K562 (cell line): ENCODE data around the gene MAD2L1. TPM values are rescaled to one million over a fixed set of nuclear protein-coding genes. Genes with fewer than 3 reads are reported as not detected.

ENCODE experiments used
- CC2D1A ChIP-seq: fragments of 450-650 bp; IDR thresholded peaks from 2 replicates; pipeline ENCODE4 v1.6.1; 2017; ENCODE audit warnings: mild to moderate bottlenecking
- CTBP1 ChIP-seq: fragments of 450-650 bp; IDR thresholded peaks from 2 replicates; pipeline ENCODE4 v1.6.1; 2016; ENCODE audit warnings: borderline replicate concordance
- CTCF ChIP-seq, 3 experiments: IDR thresholded peaks in 2 of 3; conservative IDR thresholded peaks in 1 of 3; 2 replicates each; pipeline ENCODE4 v1.5.1; 2011 to 2012; ENCODE audit warnings: low read length in 3 of 3, mild to moderate bottlenecking in 3 of 3, control low read depth in 2 of 3, improper control_type of control experiment in 1 of 3, inconsistent platforms in 1 of 3, low read depth in 1 of 3, mixed read lengths in 1 of 3, moderate library complexity in 1 of 3; ENCODE audit not compliant: insufficient read depth in 2 of 3
- DPF2 ChIP-seq: fragments of 450-650 bp; IDR thresholded peaks from 2 replicates; pipeline ENCODE4 v1.6.1; 2016
- MLLT1 ChIP-seq, 2 experiments: fragments of 450-650 bp; IDR thresholded peaks; 2 replicates each; pipeline ENCODE4 v1.6.1; 2016
- POLR2AphosphoS2 ChIP-seq: IDR thresholded peaks from 2 replicates; pipeline ENCODE4 v1.6.1; 2012; ENCODE audit warnings: low read length, improper control_type of control experiment
- RAD21 ChIP-seq, 2 experiments: fragments of 250-450 bp in 1 of 2; fragments of 450-650 bp in 1 of 2; sonication (Bioruptor Pico) in 1 of 2; formaldehyde crosslinking in 1 of 2; IDR thresholded peaks in 1 of 2; conservative IDR thresholded peaks in 1 of 2; 2 replicates each; pipeline versions ENCODE4 v1.4.0 to v1.8.0; 2020 to 2022; ENCODE audit warnings: mild to moderate bottlenecking in 2 of 2, moderate library complexity in 1 of 2
- RCOR1 ChIP-seq, 2 experiments: IDR thresholded peaks; 2 replicates each; pipeline ENCODE4 v1.6.1; 2012; ENCODE audit warnings: low read depth in 2 of 2, low read length in 2 of 2, borderline replicate concordance in 1 of 2, improper control_type of control experiment in 1 of 2
- SREBF1 ChIP-seq: fragments of 150-350 bp; IDR thresholded peaks from 2 replicates; pipeline ENCODE4 v1.6.1; 2014; ENCODE audit warnings: antibody characterized with exemption, low read depth, low read length, borderline replicate concordance
- polyA plus RNA-seq, 8 experiments: library from polyadenylated mRNA; depleted of rRNA in 4 of 8; stranded (reverse) in 5 of 8; unstranded in 3 of 8; fragments of >200 nt; fragmentation: Nextera tagmentation in 2 of 8; fragmentation: Illumina TruSeq in 1 of 8; extraction: Ambion mirVana in 2 of 8; extraction: Trizol in 1 of 8; gene quantifications; 2 replicates each; pipeline versions ENCODE4 v1.2.1 to v1.2.3, GENCODE V29; 2011 to 2014; ENCODE audit warnings: inconsistent platforms in 1 of 8, missing spikeins in 1 of 8
- total RNA-seq, 7 experiments: library from RNA; depleted of rRNA in 6 of 7; stranded (reverse); fragments of >200 nt in 6 of 7; fragmentation: Illumina TruSeq in 2 of 7; extraction: Trizol in 2 of 7; gene quantifications; 2 replicates each; pipeline versions ENCODE4 v1.2.1 to v1.2.3, GENCODE V29; 2011 to 2021; ENCODE audit warnings: low replicate concordance in 1 of 7

Gene MAD2L1
- total and polyA plus RNA-seq, 9 of the 15 experiments (the other 6 are each of a cell fraction or from before 2014, with no cell fraction given): 75.0 to 494 (median 129) TPM

- TF ChIP-seq SREBF1 (no peak), RAD21 (CRISPR knock-in tag; conservative IDR thresholded peaks at IDR 0.05 in 1 of 2, IDR thresholded peaks at IDR 0.05 in 1 of 2) (peak; percentile 71 to 78), DPF2 (no peak), MLLT1 (IDR thresholded peaks at IDR 0.05) (peak in 1 of 2 experiments; percentile 15; a peak in 1 of 4 replicates), RCOR1 (IDR thresholded peaks at IDR 0.05; ENCODE audit: borderline replicate concordance in 1 of 2, low read depth in 2 of 2, low read length in 2 of 2) (peak in 1 of 2 experiments; percentile 72; a peak in 2 of 4 replicates), POLR2AphosphoS2 (no peak), CTBP1 (peak; percentile 79; the same call in 1 of the 2 replicates), CC2D1A (peak; percentile 39; the same call in 1 of the 2 replicates), CTCF (IDR thresholded peaks at IDR 0.05 in 2 of 3, conservative IDR thresholded peaks at IDR 0.05 in 1 of 3; ENCODE audit: insufficient read depth in 2 of 3, low read depth in 1 of 3, low read length in 3 of 3) (peak; percentile 71 to 81 (median 79))
- TF ChIP-seq, all 486 proteins: peak for 13
Observed at GRCh38 chr4:120049732-120050494, 16.7 kb downstream of the MAD2L1 start (continued).
